HG02642 (cell line): ENCODE measurements around the gene MYO7B.

Experiments
- ATAC-seq: cut with Tn5 transposase; IDR thresholded peaks from one replicate; pipeline ENCODE4 v1.9.1; 2021; ENCODE audit warnings: mild to moderate bottlenecking; ENCODE audit not compliant: unreplicated experiment, poor library complexity

Gene MYO7B

GRCh38 chr2:127584047-127584446, 48.6 kb downstream of the MYO7B start:
- ATAC-seq: no peak

GRCh38 chr2:127584516-127585033, 49.1 kb downstream of the MYO7B start:
- no peak for ATAC-seq

GRCh38 chr2:127585270-127585807, 49.9 kb downstream of the MYO7B start:
- ATAC-seq: no peak

- no peak for ATAC-seq
Measured at GRCh38 chr2:127586136-127586535, 50.7 kb downstream of the MYO7B start.

GRCh38 chr2:127586746-127587295, 51.3 kb downstream of the MYO7B start:
- no peak for ATAC-seq

GRCh38 chr2:127588241-127588640, 52.8 kb downstream of the MYO7B start:
- no peak for ATAC-seq

- ATAC-seq: no peak
Measured at GRCh38 chr2:127589358-127589757, 53.9 kb downstream of the MYO7B start.

- ATAC-seq: no peak
Measured at GRCh38 chr2:127589841-127590240, 54.4 kb downstream of the MYO7B start.

- no peak for ATAC-seq
Measured at GRCh38 chr2:127590386-127591190, 55.1 kb downstream of the MYO7B start.

- peak; percentile 76 for ATAC-seq
Measured at GRCh38 chr2:127591221-127591923, 55.9 kb downstream of the MYO7B start.

GRCh38 chr2:127592761-127593227, 57.3 kb downstream of the MYO7B start:
- ATAC-seq: no peak

- no peak for ATAC-seq
Measured at GRCh38 chr2:127593228-127594115, 58.0 kb downstream of the MYO7B start.

- no peak for ATAC-seq
Measured at GRCh38 chr2:127594116-127594591, 58.7 kb downstream of the MYO7B start.

GRCh38 chr2:127596311-127597045, 61.0 kb downstream of the MYO7B start:
- no peak for ATAC-seq

- no peak for ATAC-seq
Measured at GRCh38 chr2:127597046-127597983, 61.8 kb downstream of the MYO7B start.

- no peak for ATAC-seq
Measured at GRCh38 chr2:127597984-127598380, 62.5 kb downstream of the MYO7B start.

- no peak for ATAC-seq
Measured at GRCh38 chr2:127598711-127599110, 63.2 kb downstream of the MYO7B start.

GRCh38 chr2:127599211-127599610, 63.7 kb downstream of the MYO7B start:
- ATAC-seq: no peak
